ENCODE measurements around the gene GRIK4.

DNA sequence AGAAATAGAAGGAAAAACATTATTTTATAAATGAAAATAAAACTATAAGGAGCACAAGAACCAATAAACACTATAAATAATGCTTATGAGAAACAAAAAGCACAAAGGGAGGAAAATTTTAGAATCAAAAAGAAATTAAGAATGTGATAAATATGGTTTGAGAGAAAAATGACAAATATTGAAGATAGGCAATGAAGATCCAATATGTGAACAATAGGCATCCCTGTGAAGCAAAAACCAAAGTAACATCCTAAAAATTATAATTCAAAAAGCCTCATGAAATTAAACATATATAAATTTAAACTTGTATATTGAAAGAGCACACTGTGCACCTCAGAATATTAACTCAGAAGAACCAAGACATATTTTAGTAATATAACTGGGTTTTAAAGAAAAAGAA is 216.2 kb downstream of the GRIK4 start:
- TF ChIP-seq, protein P1, sequence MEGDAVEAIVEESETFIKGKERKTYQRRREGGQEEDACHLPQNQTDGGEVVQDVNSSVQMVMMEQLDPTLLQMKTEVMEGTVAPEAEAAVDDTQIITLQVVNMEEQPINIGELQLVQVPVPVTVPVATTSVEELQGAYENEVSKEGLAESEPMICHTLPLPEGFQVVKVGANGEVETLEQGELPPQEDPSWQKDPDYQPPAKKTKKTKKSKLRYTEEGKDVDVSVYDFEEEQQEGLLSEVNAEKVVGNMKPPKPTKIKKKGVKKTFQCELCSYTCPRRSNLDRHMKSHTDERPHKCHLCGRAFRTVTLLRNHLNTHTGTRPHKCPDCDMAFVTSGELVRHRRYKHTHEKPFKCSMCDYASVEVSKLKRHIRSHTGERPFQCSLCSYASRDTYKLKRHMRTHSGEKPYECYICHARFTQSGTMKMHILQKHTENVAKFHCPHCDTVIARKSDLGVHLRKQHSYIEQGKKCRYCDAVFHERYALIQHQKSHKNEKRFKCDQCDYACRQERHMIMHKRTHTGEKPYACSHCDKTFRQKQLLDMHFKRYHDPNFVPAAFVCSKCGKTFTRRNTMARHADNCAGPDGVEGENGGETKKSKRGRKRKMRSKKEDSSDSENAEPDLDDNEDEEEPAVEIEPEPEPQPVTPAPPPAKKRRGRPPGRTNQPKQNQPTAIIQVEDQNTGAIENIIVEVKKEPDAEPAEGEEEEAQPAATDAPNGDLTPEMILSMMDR (IDR thresholded peaks at IDR 0.05): no peak
- TF ChIP-seq, protein P2, sequence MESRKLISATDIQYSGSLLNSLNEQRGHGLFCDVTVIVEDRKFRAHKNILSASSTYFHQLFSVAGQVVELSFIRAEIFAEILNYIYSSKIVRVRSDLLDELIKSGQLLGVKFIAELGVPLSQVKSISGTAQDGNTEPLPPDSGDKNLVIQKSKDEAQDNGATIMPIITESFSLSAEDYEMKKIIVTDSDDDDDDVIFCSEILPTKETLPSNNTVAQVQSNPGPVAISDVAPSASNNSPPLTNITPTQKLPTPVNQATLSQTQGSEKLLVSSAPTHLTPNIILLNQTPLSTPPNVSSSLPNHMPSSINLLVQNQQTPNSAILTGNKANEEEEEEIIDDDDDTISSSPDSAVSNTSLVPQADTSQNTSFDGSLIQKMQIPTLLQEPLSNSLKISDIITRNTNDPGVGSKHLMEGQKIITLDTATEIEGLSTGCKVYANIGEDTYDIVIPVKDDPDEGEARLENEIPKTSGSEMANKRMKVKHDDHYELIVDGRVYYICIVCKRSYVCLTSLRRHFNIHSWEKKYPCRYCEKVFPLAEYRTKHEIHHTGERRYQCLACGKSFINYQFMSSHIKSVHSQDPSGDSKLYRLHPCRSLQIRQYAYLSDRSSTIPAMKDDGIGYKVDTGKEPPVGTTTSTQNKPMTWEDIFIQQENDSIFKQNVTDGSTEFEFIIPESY (IDR thresholded peaks at IDR 0.05; ENCODE audit: borderline replicate concordance, low read depth): no peak
- TF ChIP-seq EZH2phosphoT487 (IDR thresholded peaks at IDR 0.05; ENCODE audit: borderline replicate concordance, low read depth) (no peak), EP300 (IDR thresholded peaks at IDR 0.05; ENCODE audit: borderline replicate concordance in 1 of 2, low read depth in 1 of 2, low read length in 1 of 2) (no peak)
- TF ChIP-seq, protein P3, sequence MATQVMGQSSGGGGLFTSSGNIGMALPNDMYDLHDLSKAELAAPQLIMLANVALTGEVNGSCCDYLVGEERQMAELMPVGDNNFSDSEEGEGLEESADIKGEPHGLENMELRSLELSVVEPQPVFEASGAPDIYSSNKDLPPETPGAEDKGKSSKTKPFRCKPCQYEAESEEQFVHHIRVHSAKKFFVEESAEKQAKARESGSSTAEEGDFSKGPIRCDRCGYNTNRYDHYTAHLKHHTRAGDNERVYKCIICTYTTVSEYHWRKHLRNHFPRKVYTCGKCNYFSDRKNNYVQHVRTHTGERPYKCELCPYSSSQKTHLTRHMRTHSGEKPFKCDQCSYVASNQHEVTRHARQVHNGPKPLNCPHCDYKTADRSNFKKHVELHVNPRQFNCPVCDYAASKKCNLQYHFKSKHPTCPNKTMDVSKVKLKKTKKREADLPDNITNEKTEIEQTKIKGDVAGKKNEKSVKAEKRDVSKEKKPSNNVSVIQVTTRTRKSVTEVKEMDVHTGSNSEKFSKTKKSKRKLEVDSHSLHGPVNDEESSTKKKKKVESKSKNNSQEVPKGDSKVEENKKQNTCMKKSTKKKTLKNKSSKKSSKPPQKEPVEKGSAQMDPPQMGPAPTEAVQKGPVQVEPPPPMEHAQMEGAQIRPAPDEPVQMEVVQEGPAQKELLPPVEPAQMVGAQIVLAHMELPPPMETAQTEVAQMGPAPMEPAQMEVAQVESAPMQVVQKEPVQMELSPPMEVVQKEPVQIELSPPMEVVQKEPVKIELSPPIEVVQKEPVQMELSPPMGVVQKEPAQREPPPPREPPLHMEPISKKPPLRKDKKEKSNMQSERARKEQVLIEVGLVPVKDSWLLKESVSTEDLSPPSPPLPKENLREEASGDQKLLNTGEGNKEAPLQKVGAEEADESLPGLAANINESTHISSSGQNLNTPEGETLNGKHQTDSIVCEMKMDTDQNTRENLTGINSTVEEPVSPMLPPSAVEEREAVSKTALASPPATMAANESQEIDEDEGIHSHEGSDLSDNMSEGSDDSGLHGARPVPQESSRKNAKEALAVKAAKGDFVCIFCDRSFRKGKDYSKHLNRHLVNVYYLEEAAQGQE (IDR thresholded peaks at IDR 0.05; ENCODE audit: low read depth, low read length): no peak

Data from SK-N-SH (cell line).